Measurements from ENCODE around the gene HAUS6. TPM values are rescaled to one million over a fixed set of nuclear protein-coding genes. Genes with fewer than 3 reads are reported as not detected.

HAUS6 gene
- total RNA-seq, 1 donor: 14.5 TPM

- no peak overlapping the region for H3K27ac ChIP-seq (ENCODE audit: low read depth, low read length)
- no peak for TF ChIP-seq CTCF (IDR thresholded peaks at IDR 0.05; ENCODE audit: extremely low read depth, low read depth, low read length)
- DNase-seq (ENCODE audit: insufficient read length, low spot score, missing footprints): no peak
Observed at GRCh38 chr9:19057033-19057432, 45.7 kb downstream of the HAUS6 start.

DNA sequence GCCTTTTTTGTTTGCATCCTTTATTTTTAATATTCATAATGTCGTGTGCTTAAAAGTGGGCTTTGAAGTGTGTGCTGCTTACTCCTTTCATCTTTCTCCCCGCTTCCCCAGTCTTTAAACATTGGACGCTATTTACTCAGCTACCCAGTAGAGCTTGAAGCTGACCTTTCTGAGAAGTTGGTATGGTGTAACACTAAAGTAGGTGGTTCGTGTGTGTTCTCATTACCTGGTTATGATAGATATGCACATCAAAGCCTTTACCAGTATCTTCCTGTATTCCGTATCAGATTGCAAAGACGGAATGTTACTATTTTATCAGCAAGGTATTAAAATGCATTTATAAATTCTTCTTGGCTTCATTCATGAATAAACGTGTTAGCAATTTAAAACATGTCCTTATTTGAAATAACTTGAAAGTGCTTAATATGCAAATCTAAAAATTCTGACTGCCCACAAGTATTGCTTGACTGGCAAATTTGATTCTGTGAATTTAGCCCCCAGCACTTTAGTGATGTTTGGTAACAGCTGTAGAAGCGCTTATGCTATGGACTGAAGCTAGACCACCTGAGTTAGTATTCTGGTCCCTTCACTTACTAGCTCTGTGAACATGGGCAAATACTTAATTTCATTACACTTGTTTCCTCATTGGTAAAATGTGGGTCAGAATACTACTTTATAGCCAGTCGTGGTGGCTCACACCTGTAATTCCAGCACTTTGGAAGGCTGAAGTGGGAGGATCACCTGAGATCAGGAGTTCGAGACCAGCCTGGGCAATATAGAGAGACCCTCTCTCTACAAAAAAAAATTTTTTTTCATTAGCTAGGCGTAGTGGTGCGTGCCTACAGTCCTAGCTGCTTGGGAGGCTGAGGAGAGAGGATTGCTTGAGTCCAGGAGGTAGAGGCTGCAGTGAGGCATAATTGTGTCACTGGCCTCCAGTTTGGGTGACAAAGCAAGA, 51.8 kb downstream of the HAUS6 start:
- Histone ChIP-seq H3K4me2 (ENCODE audit: insufficient read depth, low read length) (peak overlapping the region; percentile 89), H3K27me3 (ENCODE audit: insufficient read depth, low read length) (no peaks in the 10 kb centered on the region), H3K27ac (ENCODE audit: low read depth, low read length) (peak overlapping the region; percentile 87), H3K79me2 (ENCODE audit: insufficient read depth, low read length) (peaks cover 31% of the 10 kb centered on the region), H2AFZ (ENCODE audit: low read length) (no peak overlapping the region), H3K9me3 (ENCODE audit: low read depth, low read length) (no peaks in the 10 kb centered on the region), H4K20me1 (ENCODE audit: insufficient read depth, low read length) (peaks cover 10% of the 10 kb centered on the region), H3K4me3 (ENCODE audit: insufficient read depth, low read length) (peak overlapping the region; percentile 85), H3K4me1 (ENCODE audit: insufficient read depth, low read length) (peaks cover 13% of the 10 kb centered on the region), H3K36me3 (ENCODE audit: insufficient read depth, low read length) (no peaks in the 10 kb centered on the region)
- DNase-seq (ENCODE audit: insufficient read length, low spot score, missing footprints): peak; percentile 8
- no peak for TF ChIP-seq CTCF (IDR thresholded peaks at IDR 0.05; ENCODE audit: extremely low read depth, low read depth, low read length)

More at GRCh38 chr9:19057033-19057432, 45.7 kb downstream of the HAUS6 start:
- no peaks in the 10 kb centered on the region for H3K9me3 ChIP-seq (ENCODE audit: low read depth, low read length)
- no peak overlapping the region for H3K4me2 ChIP-seq (ENCODE audit: insufficient read depth, low read length)
- no peaks in the 10 kb centered on the region for H3K4me1 ChIP-seq (ENCODE audit: insufficient read depth, low read length)
- no peaks in the 10 kb centered on the region for H4K20me1 ChIP-seq (ENCODE audit: insufficient read depth, low read length)
- peaks cover 40% of the 10 kb centered on the region for H3K36me3 ChIP-seq (ENCODE audit: insufficient read depth, low read length)
- H3K79me2 ChIP-seq (ENCODE audit: insufficient read depth, low read length): peaks cover 5% of the 10 kb centered on the region
- no peak overlapping the region for H3K4me3 ChIP-seq (ENCODE audit: insufficient read depth, low read length)
- H2AFZ ChIP-seq (ENCODE audit: low read length): no peak overlapping the region
- no peaks in the 10 kb centered on the region for H3K27me3 ChIP-seq (ENCODE audit: insufficient read depth, low read length)

GRCh38 chr9:19049917-19050636, 52.6 kb downstream of the HAUS6 start:
- no peaks in the 10 kb centered on the region for H3K27me3 ChIP-seq (ENCODE audit: insufficient read depth, low read length)
- peaks cover 10% of the 10 kb centered on the region for H4K20me1 ChIP-seq (ENCODE audit: insufficient read depth, low read length)
- peak overlapping the region; percentile 97 for H2AFZ ChIP-seq (ENCODE audit: low read length)
- peak overlapping the region; percentile 87 for H3K27ac ChIP-seq (ENCODE audit: low read depth, low read length)
- H3K36me3 ChIP-seq (ENCODE audit: insufficient read depth, low read length): no peaks in the 10 kb centered on the region
- H3K79me2 ChIP-seq (ENCODE audit: insufficient read depth, low read length): peaks cover 31% of the 10 kb centered on the region
- DNase-seq (ENCODE audit: insufficient read length, low spot score, missing footprints): peak; percentile 45
- no peaks in the 10 kb centered on the region for H3K9me3 ChIP-seq (ENCODE audit: low read depth, low read length)
- peak overlapping the region; percentile 89 for H3K4me2 ChIP-seq (ENCODE audit: insufficient read depth, low read length)
- peak overlapping the region; percentile 85 for H3K4me3 ChIP-seq (ENCODE audit: insufficient read depth, low read length)
- peaks cover 13% of the 10 kb centered on the region for H3K4me1 ChIP-seq (ENCODE audit: insufficient read depth, low read length)
- no peak for TF ChIP-seq CTCF (IDR thresholded peaks at IDR 0.05; ENCODE audit: extremely low read depth, low read depth, low read length)
